MM.1S (cell line): Measurements from ENCODE around the gene PRM2.

Source experiments
- EZH2 ChIP-seq: fragments of 300-600 bp; sonication (generic); optimal IDR thresholded peaks from 2 replicates; pipeline ENCODE3; 2017; ENCODE audit warnings: low read depth, mild to moderate bottlenecking, antibody characterized with exemption, low read length, mixed read lengths
- EZH2phosphoT487 ChIP-seq: fragments of 300-600 bp; sonication (generic); IDR thresholded peaks from 2 replicates; pipeline ENCODE4 v1.6.1; 2018; ENCODE audit warnings: antibody characterized with exemption, low read length

- TF ChIP-seq EZH2 (no peak), EZH2phosphoT487 (no peak)
Measured at GRCh38 chr16:11241480-11242204, 34.6 kb downstream of the PRM2 start.
